Esophagus squamous epithelium (tissue), 5 donors: ENCODE data around the gene FYN. TPM values are rescaled to one million over a fixed set of nuclear protein-coding genes. Genes with fewer than 3 reads are reported as not detected.

Source experiments
- DNase-seq: peaks from one replicate; lab custom pipeline; 2025; lab: John Stamatoyannopoulos, UW
- H3K27ac ChIP-seq, 4 donors: fragments of 200-600 bp; sonication (generic); one replicate each; pipeline ENCODE4 v1.5.1; 2016 to 2019; ENCODE audit warnings: mild to moderate bottlenecking in 1 of 4
- H3K27me3 ChIP-seq, 4 donors: fragments of 200-600 bp; sonication (generic); 1 replicate in 3 of 4; 2 replicates in 1 of 4; pipeline versions ENCODE4 v1.5.1 to v1.6.0; 2017 to 2021; ENCODE audit warnings: antibody characterized with exemption in 1 of 4
- H3K36me3 ChIP-seq, 3 donors: fragments of 200-600 bp; sonication (generic); one replicate each; pipeline ENCODE4 v1.5.1; 2016 to 2019
- H3K4me1 ChIP-seq, 3 donors: fragments of 200-600 bp; sonication (generic); one replicate each; pipeline ENCODE4 v1.5.1; 2017 to 2019
- H3K4me3 ChIP-seq, 4 donors: fragments of 200-600 bp; sonication (generic); 1 replicate in 3 of 4; 2 replicates in 1 of 4; pipeline ENCODE4 v1.5.1; 2016 to 2019; ENCODE audit warnings: mild to moderate bottlenecking in 2 of 4, moderate library complexity in 1 of 4
- H3K9me3 ChIP-seq, 3 donors: fragments of 200-600 bp; sonication (generic); one replicate each; pipeline ENCODE4 v1.5.1; 2016 to 2019
- POLR2A ChIP-seq, 4 donors: fragments of 450-650 bp; IDR thresholded peaks; one replicate each; pipeline ENCODE4 v1.6.1; 2017; ENCODE audit warnings: antibody characterized with exemption in 4 of 4, mild to moderate bottlenecking in 4 of 4, moderate library complexity in 3 of 4
- WGBS, 2 donors: methylation state at CpG; one replicate each; pipeline ENCODE4 v1.1.5; 2018; 5-methylcytosine and 5-hydroxymethylcytosine counted together
- intact Hi-C: fragments of 100-400 bp; cut with DNase I; formaldehyde crosslinking; loops from one replicate; pipeline ENCODE4 v1.15.0; 2022
- total RNA-seq, 4 donors: library from RNA; depleted of rRNA; stranded (reverse); fragments of >200 nt; gene quantifications; one replicate each; pipeline ENCODE4 v1.1.0, GENCODE V29; 2016
- TF ChIP-seq, protein P1 (sequence below), 6 experiments: fragments of 450-650 bp in 4 of 6; fragments of 200-600 bp in 2 of 6; sonication (generic) in 2 of 6; IDR thresholded peaks; one replicate each; pipeline ENCODE4 v1.5.1; 2016 to 2019; ENCODE audit warnings: antibody characterized with exemption in 6 of 6, mild to moderate bottlenecking in 4 of 6, moderate library complexity in 4 of 6
- donor health status: DM: yes; HTN: yes; CAD: no.

FYN gene
- total RNA-seq, 4 donors from 2014 or later: 11.8 to 54.6 (median 21.4) TPM

DNA sequence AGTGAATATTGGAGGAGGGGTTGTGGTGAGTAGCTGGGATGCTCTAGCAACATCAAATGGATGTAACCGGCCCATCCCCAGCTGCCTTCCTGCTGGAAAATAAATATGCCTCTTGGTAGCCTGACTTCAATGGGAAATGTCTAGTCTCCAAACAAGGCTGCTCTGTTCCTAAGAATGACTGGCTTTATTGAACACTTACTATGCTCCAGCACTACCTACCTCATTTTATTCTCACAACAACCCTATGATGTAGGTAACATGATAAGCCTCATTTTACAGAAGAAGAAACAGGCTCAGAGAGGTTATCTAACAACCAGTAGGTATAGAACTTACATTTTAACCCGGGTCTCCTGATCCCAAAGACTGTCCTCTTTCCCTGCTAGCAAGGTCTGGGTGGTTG, 93.6 kb downstream of the FYN start:
- DNase-seq: no peak
- Histone ChIP-seq H3K36me3 (no peaks in the 10 kb centered on the region), H3K4me3 (no peak overlapping the region), H3K4me1 (peaks cover 9 to 68% (median 23%) of the 10 kb centered on the region in 3 donors), H3K27me3 (no peaks in the 10 kb centered on the region), H3K9me3 (no peaks in the 10 kb centered on the region), H3K27ac (peak overlapping the region in 3 of 4 donors; percentile 1 to 31 (median 6))
- 83 to 100% methylated on average over 2 of the region's 2 CpGs for WGBS, 2 donors
- intact Hi-C loops: no loop called here
- TF ChIP-seq, protein P1, sequence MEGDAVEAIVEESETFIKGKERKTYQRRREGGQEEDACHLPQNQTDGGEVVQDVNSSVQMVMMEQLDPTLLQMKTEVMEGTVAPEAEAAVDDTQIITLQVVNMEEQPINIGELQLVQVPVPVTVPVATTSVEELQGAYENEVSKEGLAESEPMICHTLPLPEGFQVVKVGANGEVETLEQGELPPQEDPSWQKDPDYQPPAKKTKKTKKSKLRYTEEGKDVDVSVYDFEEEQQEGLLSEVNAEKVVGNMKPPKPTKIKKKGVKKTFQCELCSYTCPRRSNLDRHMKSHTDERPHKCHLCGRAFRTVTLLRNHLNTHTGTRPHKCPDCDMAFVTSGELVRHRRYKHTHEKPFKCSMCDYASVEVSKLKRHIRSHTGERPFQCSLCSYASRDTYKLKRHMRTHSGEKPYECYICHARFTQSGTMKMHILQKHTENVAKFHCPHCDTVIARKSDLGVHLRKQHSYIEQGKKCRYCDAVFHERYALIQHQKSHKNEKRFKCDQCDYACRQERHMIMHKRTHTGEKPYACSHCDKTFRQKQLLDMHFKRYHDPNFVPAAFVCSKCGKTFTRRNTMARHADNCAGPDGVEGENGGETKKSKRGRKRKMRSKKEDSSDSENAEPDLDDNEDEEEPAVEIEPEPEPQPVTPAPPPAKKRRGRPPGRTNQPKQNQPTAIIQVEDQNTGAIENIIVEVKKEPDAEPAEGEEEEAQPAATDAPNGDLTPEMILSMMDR (IDR thresholded peaks at IDR 0.05): no peak

DNA sequence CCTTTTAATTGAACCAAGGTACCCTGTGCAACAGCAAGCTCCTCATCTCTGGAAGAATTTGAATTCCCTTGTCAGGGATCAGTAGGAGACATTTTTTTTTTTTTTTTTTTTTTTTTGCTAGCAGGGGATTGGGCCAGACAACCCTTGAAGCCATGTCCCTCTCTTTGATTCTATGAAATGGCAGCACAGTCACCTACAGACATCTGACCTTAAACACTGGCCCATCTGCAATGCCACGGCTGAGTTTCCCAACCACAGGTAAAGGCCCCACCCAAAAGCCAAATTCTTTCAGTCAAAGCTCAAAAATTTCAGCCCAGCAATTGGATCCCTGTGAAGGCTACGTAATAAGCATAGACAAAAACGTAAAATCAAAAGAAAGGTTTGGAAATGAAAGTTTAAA, 94.2 kb downstream of the FYN start:
- Histone ChIP-seq H3K36me3 (no peaks in the 10 kb centered on the region), H3K27ac (peak overlapping the region in 1 of 4 donors; percentile 1), H3K9me3 (no peaks in the 10 kb centered on the region), H3K27me3 (no peaks in the 10 kb centered on the region), H3K4me3 (no peak overlapping the region), H3K4me1 (peaks cover 9 to 72% (median 19%) of the 10 kb centered on the region in 3 donors)
- DNase-seq: no peak
- intact Hi-C loops: no loop called here
- TF ChIP-seq POLR2A (IDR thresholded peaks at IDR 0.05): no peak
- TF ChIP-seq, protein P1 (IDR thresholded peaks at IDR 0.05): no peak
- WGBS, 2 donors: 81 to 94% methylated on average over 3 of the region's 3 CpGs

DNA sequence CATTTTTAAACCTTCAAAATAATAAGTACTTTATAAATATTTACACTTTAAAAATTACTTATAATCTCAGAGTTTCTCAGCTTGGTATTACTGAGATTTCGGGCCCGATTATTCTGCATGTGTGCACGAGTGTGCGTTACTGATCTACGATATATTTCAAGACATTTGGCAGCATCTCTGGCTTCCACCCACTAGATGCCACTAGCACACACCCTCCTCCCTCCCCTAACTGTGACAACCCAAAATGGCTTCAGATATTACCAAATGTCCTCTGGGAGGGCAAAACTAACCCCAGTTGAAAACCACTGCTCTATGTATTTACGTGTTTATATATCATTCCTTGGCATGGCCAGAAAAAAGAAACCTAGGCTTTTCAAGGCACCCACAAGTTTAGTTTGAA, 95.9 kb downstream of the FYN start:
- Histone ChIP-seq H3K27ac (peak overlapping the region in 3 of 4 donors; percentile 61 to 72 (median 62)), H3K36me3 (no peaks in the 10 kb centered on the region), H3K9me3 (no peaks in the 10 kb centered on the region), H3K4me1 (peaks cover 9 to 63% (median 19%) of the 10 kb centered on the region in 3 donors), H3K27me3 (no peaks in the 10 kb centered on the region), H3K4me3 (no peak overlapping the region)
- no peak for TF ChIP-seq POLR2A (IDR thresholded peaks at IDR 0.05)
- TF ChIP-seq, protein P1 (IDR thresholded peaks at IDR 0.05): no peak
- intact Hi-C loops: no loop called here
- WGBS, 2 donors: 50 to 71% methylated on average over 6 of the region's 6 CpGs
- DNase-seq: no peak

DNA sequence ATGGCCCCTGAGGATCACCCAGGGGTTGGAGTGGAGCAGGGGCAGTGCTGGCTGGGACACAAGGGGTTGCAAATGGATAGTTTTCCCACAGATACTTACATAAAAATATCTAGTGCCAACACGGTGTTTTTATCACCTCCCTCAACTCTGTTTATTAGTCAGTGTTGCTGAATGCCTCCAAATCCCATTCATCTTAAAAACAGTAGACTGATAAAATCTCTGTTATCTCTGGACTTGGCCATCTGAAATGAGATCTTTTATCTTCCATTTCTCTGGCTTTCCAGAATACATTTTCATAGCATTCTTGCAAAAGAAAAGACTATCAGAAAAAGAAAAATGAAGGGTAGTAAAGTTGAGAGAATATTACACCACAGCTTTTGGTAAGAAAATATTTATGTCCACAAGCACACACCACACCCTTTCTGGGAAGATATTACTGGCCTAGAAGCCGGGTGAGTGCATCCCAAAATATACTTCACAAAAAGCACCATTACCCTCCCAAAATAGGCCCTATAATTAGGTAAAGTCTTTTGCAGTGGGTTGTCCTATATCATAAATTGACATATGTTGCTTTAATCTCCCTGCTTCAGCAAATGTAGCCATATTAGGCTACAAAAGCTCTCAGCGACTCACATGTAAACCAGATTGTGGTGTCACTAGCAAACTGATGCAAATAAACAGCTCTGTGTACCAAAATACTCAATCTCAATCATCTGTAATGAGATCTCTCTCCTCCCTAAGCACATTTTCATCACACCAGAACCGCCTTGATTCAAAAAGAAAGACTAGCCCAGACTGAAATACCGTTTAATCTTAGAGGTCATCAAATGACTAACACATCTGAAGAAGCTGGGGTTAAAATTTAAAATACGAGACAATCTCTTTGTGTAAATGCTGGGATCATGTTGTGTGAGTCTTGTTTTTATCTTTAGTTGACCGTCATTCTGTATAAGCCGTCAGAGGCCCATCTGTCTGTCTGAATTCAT, 96.7 kb downstream of the FYN start:
- Histone ChIP-seq H3K27ac (peak overlapping the region in 3 of 4 donors; percentile 62 to 72 (median 72)), H3K4me3 (no peak overlapping the region), H3K9me3 (no peaks in the 10 kb centered on the region), H3K27me3 (no peaks in the 10 kb centered on the region), H3K4me1 (peaks cover 8 to 55% (median 19%) of the 10 kb centered on the region in 3 donors), H3K36me3 (no peaks in the 10 kb centered on the region)
- WGBS, 2 donors: 58 to 61% methylated on average over 8 of the region's 8 CpGs
- no peak for DNase-seq
- TF ChIP-seq, protein P1 (IDR thresholded peaks at IDR 0.05): no peak
- no peak for TF ChIP-seq POLR2A (IDR thresholded peaks at IDR 0.05)
- intact Hi-C loops: no loop called here
